Right lobe of liver (tissue), 6 donors: ENCODE data around the gene BICDL2. TPM values are rescaled to one million over a fixed set of nuclear protein-coding genes. Genes with fewer than 3 reads are reported as not detected.
"Not testable (repeated sequence)": the region's sequence is repeated elsewhere in the genome, so short reads cannot be mapped to it uniquely, and the experiment has no call there.

Source experiments
- ATAC-seq, 4 donors: fragments of 200-7000 bp; cut with Tn5 transposase; one replicate each; pipeline ENCODE4 v1.9.1; 2020; ENCODE audit warnings: mild to moderate bottlenecking in 4 of 4, moderate library complexity in 4 of 4
- DNase-seq, 3 donors: peaks; one replicate each; pipeline ENCODE4 v3.0.0-alpha.2; 2020
- H3K27ac ChIP-seq, 3 donors: fragments of 200-600 bp; one replicate each; pipeline ENCODE4 v1.8.0; 2022
- H3K27me3 ChIP-seq, 2 donors: fragments of 200-600 bp; one replicate each; pipeline ENCODE4 v1.8.0; 2022
- H3K36me3 ChIP-seq, 4 donors: fragments of 200-600 bp; sonication (generic) in 1 of 4; one replicate each; pipeline versions ENCODE4 v1.5.1 to v1.8.0; 2017 to 2022; ENCODE audit warnings: control low read depth in 1 of 4
- H3K4me1 ChIP-seq, 4 donors: fragments of 200-600 bp; sonication (generic) in 1 of 4; one replicate each; pipeline versions ENCODE4 v1.5.1 to v1.8.0; 2017 to 2022; ENCODE audit warnings: control low read depth in 1 of 4
- H3K4me3 ChIP-seq, 3 donors: fragments of 200-600 bp; one replicate each; pipeline ENCODE4 v1.8.0; 2022
- H3K9me3 ChIP-seq, 4 donors: fragments of 200-600 bp; sonication (generic) in 1 of 4; one replicate each; pipeline versions ENCODE4 v1.5.1 to v1.8.0; 2017 to 2022; ENCODE audit warnings: control low read depth in 1 of 4
- CTCF ChIP-seq, 4 donors: fragments of 200-600 bp in 3 of 4; fragments of 450-650 bp in 1 of 4; IDR thresholded peaks; one replicate each; pipeline versions ENCODE4 v1.5.1 to v1.8.0; 2016 to 2022; ENCODE audit warnings: antibody characterized with exemption in 4 of 4, mild to moderate bottlenecking in 2 of 4
- POLR2A ChIP-seq: fragments of 450-650 bp; IDR thresholded peaks from one replicate; pipeline ENCODE4 v1.6.1; 2017; ENCODE audit warnings: antibody characterized with exemption, mild to moderate bottlenecking
- WGBS: methylation state at CpG from one replicate; pipeline ENCODE4 v1.1.6; 2018; ENCODE audit warnings: low coverage, low lambda C conversion rate; ENCODE audit not compliant: insufficient coverage; ENCODE audit errors: missing lambda C conversion rate; 5-methylcytosine and 5-hydroxymethylcytosine counted together
- intact Hi-C, 2 donors: fragments of 100-400 bp; cut with DNase I; formaldehyde crosslinking; loops; one replicate each; pipeline versions ENCODE4 v1.11.2 to v1.14.1; 2022
- long read RNA-seq: library from polyadenylated mRNA; unstranded; transcript quantifications from one replicate; pipeline ENCODE4 v2.0.0, GENCODE V29; 2019
- total RNA-seq, 6 experiments: library from RNA; depleted of rRNA in 2 of 6; stranded (reverse); fragments of >200 nt in 2 of 6; fragmentation: NEBNext Ultra II Directional in 3 of 6; extraction: Animal tissue kit (Norgen Biotek cat#: 25700) in 3 of 6; gene quantifications; one replicate each; pipeline versions ENCODE4 v1.1.0 to v1.2.4, GENCODE V29; 2016 to 2023
- donor health status: DM: no; HTN: yes; CAD: no.
- donor health status: DM: no; HTN: no; CAD: no.
- donor health status: DM: no; HTN: no; CAD: no.
- donor health status: DM: no; HTN: yes; CAD: no.
- donor health status: DM: no; HTN: yes; CAD: no.

Gene BICDL2, protein sequence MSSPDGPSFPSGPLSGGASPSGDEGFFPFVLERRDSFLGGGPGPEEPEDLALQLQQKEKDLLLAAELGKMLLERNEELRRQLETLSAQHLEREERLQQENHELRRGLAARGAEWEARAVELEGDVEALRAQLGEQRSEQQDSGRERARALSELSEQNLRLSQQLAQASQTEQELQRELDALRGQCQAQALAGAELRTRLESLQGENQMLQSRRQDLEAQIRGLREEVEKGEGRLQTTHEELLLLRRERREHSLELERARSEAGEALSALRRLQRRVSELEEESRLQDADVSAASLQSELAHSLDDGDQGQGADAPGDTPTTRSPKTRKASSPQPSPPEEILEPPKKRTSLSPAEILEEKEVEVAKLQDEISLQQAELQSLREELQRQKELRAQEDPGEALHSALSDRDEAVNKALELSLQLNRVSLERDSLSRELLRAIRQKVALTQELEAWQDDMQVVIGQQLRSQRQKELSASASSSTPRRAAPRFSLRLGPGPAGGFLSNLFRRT
- total RNA-seq, result under 1 TPM in 5 of 6 experiments, not detected in 1; 0.11 to 0.58 (median 0.48) TPM
- long read RNA-seq, result 0 reads

- no peak for DNase-seq
Measured at GRCh38 chr16:3036726-3037315, at the start of gene BICDL2. Gene BICDL2, minus strand, starts transcription at chr16:3036944. Its CDS starts 1,448 bp downstream, at chr16:3035496.

GRCh38 chr16:3085868-3086595 lies 49.3 kb upstream of the BICDL2 start:
- no peaks in the 10 kb centered on the region for H3K4me1 ChIP-seq
- no peaks in the 10 kb centered on the region for H3K9me3 ChIP-seq
- WGBS, result 63% methylated on average over 8 of the region's 17 CpGs
- ATAC-seq, result no peak
- peak overlapping the region in 2 of 3 donors; percentile 12 to 34 for H3K4me3 ChIP-seq
- no peaks in the 10 kb centered on the region for H3K36me3 ChIP-seq
- intact Hi-C loops, result no loop called here
- TF ChIP-seq CTCF (IDR thresholded peaks at IDR 0.05), result no peak
- TF ChIP-seq POLR2A, result no peak
- DNase-seq, result no peak
- no peaks in the 10 kb centered on the region for H3K27me3 ChIP-seq
- peak overlapping the region in 2 of 3 donors; percentile 43 to 65 for H3K27ac ChIP-seq

More at GRCh38 chr16:3036726-3037315, at the start of gene BICDL2:
- Histone ChIP-seq H3K27ac (no peak within 1 kb of the TSS), H3K9me3 (no peaks in the 10 kb centered on the region), H3K36me3 (no peaks in the 10 kb centered on the region), H3K4me1 (peaks cover 0 to 3% (median 0%) of the 10 kb centered on the region in 4 donors), H3K4me3 (no peak within 1 kb of the TSS), H3K27me3 (peaks cover 0 to 15% of the 10 kb centered on the region in 2 donors)
- WGBS, result 0% methylated on average over 2 of the region's 44 CpGs
- intact Hi-C loops, result no loop called here
- no peak for TF ChIP-seq POLR2A
- TF ChIP-seq CTCF (IDR thresholded peaks at IDR 0.05), result no peak
- no peak for ATAC-seq

DNA sequence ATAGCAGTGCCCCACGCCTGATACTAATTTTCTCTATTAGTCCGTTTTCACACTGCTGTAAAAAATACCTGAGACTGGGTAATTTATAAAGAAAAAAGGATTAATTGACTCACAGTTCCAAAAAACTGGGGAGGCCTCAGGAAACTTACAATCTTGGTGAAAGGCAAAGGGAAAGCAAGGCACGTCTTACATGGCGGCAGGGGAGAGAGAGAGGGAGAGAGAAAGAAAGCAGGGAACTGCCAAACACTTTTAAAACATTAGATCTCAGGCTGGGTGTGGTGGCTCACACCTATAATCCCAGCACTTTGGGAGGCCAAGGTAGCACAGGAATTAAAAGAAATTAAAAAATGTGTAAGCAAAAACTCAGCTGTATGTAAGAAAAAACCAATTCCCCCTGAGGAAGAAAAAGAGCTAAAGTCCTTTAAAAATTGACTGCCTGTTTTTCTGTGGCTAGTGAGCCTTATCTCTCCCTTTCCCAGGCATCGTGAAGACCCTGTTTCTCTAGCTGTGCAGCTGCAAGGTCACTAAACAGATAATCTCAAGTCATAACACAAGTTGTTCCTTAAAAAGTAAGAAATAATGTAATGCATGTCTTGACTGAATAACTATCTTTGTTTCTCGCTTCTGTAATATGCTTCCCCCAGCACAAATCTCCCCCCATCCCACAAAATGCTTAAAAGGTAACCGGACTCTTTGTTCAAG lies 48.4 kb upstream of the BICDL2 start:
- no peak for TF ChIP-seq CTCF (IDR thresholded peaks at IDR 0.05)
- no peak for TF ChIP-seq POLR2A
- ATAC-seq (no peak), DNase-seq (no peak)
- Histone ChIP-seq H3K9me3 (no peaks in the 10 kb centered on the region), H3K36me3 (no peaks in the 10 kb centered on the region), H3K4me1 (no peaks in the 10 kb centered on the region), H3K27ac (peak overlapping the region in 1 of 3 donors; percentile 43), H3K27me3 (no peaks in the 10 kb centered on the region), H3K4me3 (no peak overlapping the region)
- intact Hi-C loops, result no loop called here
- WGBS, result 73% methylated on average over 7 of the region's 7 CpGs

DNA sequence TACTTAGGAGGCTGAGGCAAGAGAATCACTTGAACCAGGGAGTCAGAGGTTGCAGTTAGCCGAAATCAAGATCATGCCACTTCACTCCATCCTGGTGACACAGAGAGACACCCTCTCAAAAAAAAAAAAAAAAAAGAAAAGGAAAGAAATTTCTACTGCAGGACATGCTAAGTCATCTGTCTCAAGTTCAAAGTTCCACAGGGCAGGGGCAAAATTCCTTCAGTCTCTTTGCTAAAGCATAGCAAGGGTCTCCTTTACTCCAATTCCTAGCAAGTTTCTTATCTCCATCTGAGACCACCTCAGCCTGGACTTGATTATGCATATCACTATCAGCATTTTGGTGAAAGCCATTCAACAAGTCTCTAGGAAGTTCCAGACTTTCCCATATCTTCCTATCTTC lies 47.7 kb upstream of the BICDL2 start:
- DNase-seq, result no peak
- no peaks in the 10 kb centered on the region for H3K9me3 ChIP-seq
- no peak overlapping the region for H3K4me3 ChIP-seq
- intact Hi-C loops, result no loop called here
- WGBS, result 71% methylated on average over 1 of the region's 1 CpG
- H3K27ac ChIP-seq, result no peak overlapping the region
- H3K27me3 ChIP-seq, result no peaks in the 10 kb centered on the region
- no peak for ATAC-seq
- TF ChIP-seq CTCF (IDR thresholded peaks at IDR 0.05) (no peak), POLR2A (no peak)
- H3K4me1 ChIP-seq, result no peaks in the 10 kb centered on the region
- no peaks in the 10 kb centered on the region for H3K36me3 ChIP-seq

GRCh38 chr16:3083408-3083807 lies 46.7 kb upstream of the BICDL2 start:
- H3K36me3 ChIP-seq, H3K27me3 ChIP-seq, ATAC-seq, H3K4me3 ChIP-seq, H3K27ac ChIP-seq, H3K4me1 ChIP-seq, H3K9me3 ChIP-seq, intact Hi-C loops: not testable (repeated sequence)
- no CpG with 5 or more reads among the region's 8 CpGs for WGBS
- DNase-seq, result peak in 1 of 3 donors; percentile 16

GRCh38 chr16:3081957-3082356 lies 45.2 kb upstream of the BICDL2 start:
- H3K4me3 ChIP-seq, intact Hi-C loops, H3K27me3 ChIP-seq, ATAC-seq, H3K9me3 ChIP-seq, H3K27ac ChIP-seq, H3K4me1 ChIP-seq, H3K36me3 ChIP-seq: not testable (repeated sequence)
- 91% methylated on average over 8 of the region's 13 CpGs for WGBS
- peak in 1 of 3 donors; percentile 27 for DNase-seq
